Measurements from ENCODE around the gene VGF.

GRCh38 chr7:101200504-101200861 is 35.1 kb upstream of the VGF start:
- no peak for TF ChIP-seq NFRKB (IDR thresholded peaks at IDR 0.05)
- no peak for TF ChIP-seq FOXA1 (IDR thresholded peaks at IDR 0.05)
- no peak for TF ChIP-seq HDGF (IDR thresholded peaks at IDR 0.05; ENCODE audit: borderline replicate concordance)
- no peak for TF ChIP-seq CTBP1 (IDR thresholded peaks at IDR 0.05; ENCODE audit: borderline replicate concordance)
- no peak for TF ChIP-seq FOXK2 (IDR thresholded peaks at IDR 0.05)
- TF ChIP-seq PKNOX1 (IDR thresholded peaks at IDR 0.05) = no peak
- TF ChIP-seq ZNF384 (IDR thresholded peaks at IDR 0.05) = no peak

Data from HEK293T (cell line).